Measurements from ENCODE around the gene LIPA.
"Not testable (repeated sequence)": the region's sequence is repeated elsewhere in the genome, so short reads cannot be mapped to it uniquely, and the experiment has no call there.

LIPA gene

GRCh38 chr10:89269433-89270152, 18.0 kb upstream of the LIPA start:
- no peak for DNase-seq

- no peak for DNase-seq
Observed at GRCh38 chr10:89266721-89267453, 15.3 kb upstream of the LIPA start.

- no peak for DNase-seq
Observed at GRCh38 chr10:89263531-89263930, 12.0 kb upstream of the LIPA start.

- DNase-seq, result no peak
Observed at GRCh38 chr10:89263091-89263490, 11.5 kb upstream of the LIPA start.

- no peak for DNase-seq
Observed at GRCh38 chr10:89262086-89263051, 10.8 kb upstream of the LIPA start.

GRCh38 chr10:89258881-89259280, 7.3 kb upstream of the LIPA start:
- no peak for DNase-seq

- no peak for DNase-seq
Observed at GRCh38 chr10:89257581-89257980, 6.0 kb upstream of the LIPA start.

GRCh38 chr10:89256962-89257361, 5.4 kb upstream of the LIPA start:
- DNase-seq, result no peak

GRCh38 chr10:89256340-89256739, 4.8 kb upstream of the LIPA start:
- DNase-seq, result no peak

GRCh38 chr10:89255793-89256192, 4.2 kb upstream of the LIPA start:
- no peak for DNase-seq

- not testable (repeated sequence) for DNase-seq
Observed at GRCh38 chr10:89255091-89255579, 3.6 kb upstream of the LIPA start.

GRCh38 chr10:89252225-89252585, 630 bp upstream of the LIPA start:
- DNase-seq, result no peak

GRCh38 chr10:89250865-89251408, 638 bp downstream of the LIPA start:
- no peak for DNase-seq

- no peak for DNase-seq
Observed at GRCh38 chr10:89248990-89249389, 2.6 kb downstream of the LIPA start.

- DNase-seq, result not testable (repeated sequence)
Observed at GRCh38 chr10:89247623-89248022, 4.0 kb downstream of the LIPA start.

- no peak for DNase-seq
Observed at GRCh38 chr10:89245802-89246201, 5.8 kb downstream of the LIPA start.

- DNase-seq, result no peak
Observed at GRCh38 chr10:89242840-89243568, 8.6 kb downstream of the LIPA start.

GRCh38 chr10:89242345-89242684, 9.3 kb downstream of the LIPA start:
- no peak for DNase-seq

- no peak for DNase-seq
Observed at GRCh38 chr10:89241486-89242344, 9.9 kb downstream of the LIPA start.

GRCh38 chr10:89241026-89241425, 10.5 kb downstream of the LIPA start:
- DNase-seq, result no peak

- no peak for DNase-seq
Observed at GRCh38 chr10:89240519-89240918, 11.1 kb downstream of the LIPA start.
